ENCODE data around the gene UBXN6.

Gene UBXN6

GRCh38 chr19:4423416-4424126 lies 34.0 kb downstream of the UBXN6 start:
- H3K4me3 ChIP-seq (ENCODE audit: low read depth, low read length), result no peak overlapping the region
- TF ChIP-seq CTCF (IDR thresholded peaks at IDR 0.05; ENCODE audit: low read depth, low read length), result no peak

GRCh38 chr19:4416268-4416667 lies 41.3 kb downstream of the UBXN6 start:
- H3K4me3 ChIP-seq (ENCODE audit: low read depth, low read length), result no peak overlapping the region
- TF ChIP-seq CTCF (IDR thresholded peaks at IDR 0.05; ENCODE audit: low read depth, low read length), result no peak

- no peak for TF ChIP-seq CTCF (IDR thresholded peaks at IDR 0.05; ENCODE audit: low read depth, low read length)
- no peak overlapping the region for H3K4me3 ChIP-seq (ENCODE audit: low read depth, low read length)
Measured at GRCh38 chr19:4415352-4415751, 42.2 kb downstream of the UBXN6 start.

GRCh38 chr19:4414800-4415321 lies 42.7 kb downstream of the UBXN6 start:
- TF ChIP-seq CTCF (IDR thresholded peaks at IDR 0.05; ENCODE audit: low read depth, low read length), result no peak
- no peak overlapping the region for H3K4me3 ChIP-seq (ENCODE audit: low read depth, low read length)

GRCh38 chr19:4414144-4414799 lies 43.3 kb downstream of the UBXN6 start:
- no peak for TF ChIP-seq CTCF (IDR thresholded peaks at IDR 0.05; ENCODE audit: low read depth, low read length)
- H3K4me3 ChIP-seq (ENCODE audit: low read depth, low read length), result no peak overlapping the region

- no peak overlapping the region for H3K4me3 ChIP-seq (ENCODE audit: low read depth, low read length)
- no peak for TF ChIP-seq CTCF (IDR thresholded peaks at IDR 0.05; ENCODE audit: low read depth, low read length)
Measured at GRCh38 chr19:4413588-4413987, 44.0 kb downstream of the UBXN6 start.

All from WI38 (cell line).